Lung microvascular endothelial cell (primary cell): Measurements from ENCODE around the gene CCDC32. TPM values are rescaled to one million over a fixed set of nuclear protein-coding genes. Genes with fewer than 3 reads are reported as not detected.
"Not testable (repeated sequence)": the region's sequence is repeated elsewhere in the genome, so short reads cannot be mapped to it uniquely, and the experiment has no call there.

Source experiments
- DNase-seq, 2 donors: peaks; one replicate each; pipeline versions ENCODE4 v3.0.0 to v3.0.0-alpha.2; 2010; ENCODE audit warnings: low read depth in 2 of 2
- total RNA-seq: library from RNA; depleted of rRNA; stranded (reverse); fragments of >200 nt; gene quantifications from 2 replicates; pipeline ENCODE4 v1.2.1, GENCODE V29; 2014

The CCDC32 gene
- 14.4 and 16.1 TPM in 2 replicates for total RNA-seq

DNA sequence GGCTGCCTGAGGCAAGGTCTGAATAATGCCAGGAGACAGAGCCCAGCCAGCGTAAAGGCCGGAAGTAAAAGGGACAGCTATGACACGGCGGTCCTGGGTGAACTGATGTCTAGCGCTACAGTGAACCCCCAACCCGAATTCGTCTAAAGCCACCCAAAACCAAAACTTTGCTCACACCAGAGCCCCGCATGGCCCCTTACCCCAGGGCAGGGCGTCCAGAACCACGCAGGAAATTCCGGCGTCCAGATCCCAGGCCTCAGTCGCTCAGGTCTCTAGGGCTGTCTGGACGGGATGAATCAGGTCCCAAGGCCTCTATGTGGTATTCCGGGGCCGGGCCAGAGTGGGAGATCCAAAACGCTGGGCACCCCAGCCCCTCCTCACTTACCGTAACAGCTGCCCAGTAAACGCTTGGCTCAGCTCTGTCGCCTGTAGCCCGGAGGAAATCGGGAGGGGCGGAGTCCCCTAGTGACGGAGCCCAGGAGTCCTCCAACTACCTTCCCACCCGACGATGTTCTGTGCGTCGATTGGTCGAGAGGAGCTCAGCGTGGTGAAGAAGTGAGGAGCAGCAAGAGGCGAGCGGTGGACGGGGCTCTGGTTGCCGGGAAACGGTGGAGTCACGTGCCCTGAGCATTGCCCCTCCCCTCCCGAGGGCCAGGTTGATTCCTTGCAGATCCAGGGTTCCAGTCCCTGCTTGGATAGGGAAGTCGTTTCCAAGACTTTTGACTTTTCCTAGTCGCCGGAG lies at the start of gene CCDC32:
TSS of gene CCDC32 (minus strand) at position 452 of the 742 bp plus-strand sequence. CDS start 2,027 bp downstream, outside the sequence.
- peak; percentile 98 to 99 for DNase-seq

GRCh38 chr15:40613080-40613479 lies 48.2 kb upstream of the CCDC32 start:
- DNase-seq: no peak

DNA sequence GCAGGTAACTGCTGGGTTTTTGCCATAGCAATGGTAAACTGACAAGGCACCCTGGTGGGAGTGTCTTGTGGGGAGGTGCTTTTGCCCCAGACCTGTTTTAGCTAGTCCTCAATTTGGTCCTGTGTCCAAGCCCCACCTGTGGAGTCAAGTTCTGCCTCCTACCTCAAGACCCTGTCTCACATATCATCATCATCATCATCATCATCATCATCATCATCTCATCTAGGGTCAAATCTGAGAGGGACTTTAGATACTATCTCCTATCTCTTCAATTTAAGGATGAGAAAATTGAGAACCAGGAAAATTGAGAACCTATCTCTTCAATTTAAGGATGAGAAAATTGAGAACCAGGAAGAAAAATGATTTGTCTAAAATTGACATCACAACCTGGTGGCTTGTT lies 39.1 kb upstream of the CCDC32 start:
- DNase-seq: no peak

- DNase-seq: no peak
Observed at GRCh38 chr15:40600956-40601355, 36.1 kb upstream of the CCDC32 start.

GRCh38 chr15:40598672-40599071 lies 33.8 kb upstream of the CCDC32 start:
- no peak for DNase-seq

- DNase-seq: no peak
Observed at GRCh38 chr15:40598126-40598525, 33.3 kb upstream of the CCDC32 start.

DNA sequence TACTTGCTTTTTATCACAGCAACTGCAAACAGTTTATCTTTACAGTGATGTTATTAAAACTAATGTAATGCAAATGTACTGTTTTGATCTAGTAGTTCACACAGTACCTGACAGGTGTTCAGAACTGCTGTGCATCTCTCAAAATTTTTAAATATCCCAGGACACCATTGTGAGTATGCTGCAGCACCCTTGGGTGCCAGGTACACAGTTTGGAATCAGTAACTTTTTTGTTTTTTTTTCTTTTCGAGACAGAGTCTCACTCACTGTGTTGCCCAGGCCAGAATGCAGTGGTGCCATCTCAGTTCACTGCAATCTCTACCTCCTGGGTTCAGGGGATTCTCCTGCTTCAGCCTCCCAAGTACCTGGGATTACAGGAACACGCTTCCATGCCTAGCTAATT lies 32.2 kb upstream of the CCDC32 start:
- no peak for DNase-seq

DNA sequence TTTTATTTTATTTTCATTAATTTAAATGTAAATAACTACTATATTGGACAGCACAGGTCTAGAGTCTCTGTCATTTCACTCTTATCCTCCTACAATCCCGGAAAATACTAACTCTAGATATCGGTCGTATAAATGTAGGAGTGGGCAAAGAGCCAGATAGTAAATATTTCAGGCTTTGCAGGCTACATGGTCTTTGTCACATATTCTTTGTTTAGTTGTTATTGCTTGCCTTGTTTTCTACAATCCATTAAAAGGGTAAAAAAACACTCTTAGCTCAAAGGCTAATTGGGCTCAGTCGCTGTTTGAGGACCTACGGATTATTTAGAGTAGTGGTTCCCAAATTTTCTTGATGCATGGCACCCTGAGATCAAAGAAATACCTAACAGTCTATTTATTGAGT lies 30.9 kb upstream of the CCDC32 start:
- no peak for DNase-seq

DNA sequence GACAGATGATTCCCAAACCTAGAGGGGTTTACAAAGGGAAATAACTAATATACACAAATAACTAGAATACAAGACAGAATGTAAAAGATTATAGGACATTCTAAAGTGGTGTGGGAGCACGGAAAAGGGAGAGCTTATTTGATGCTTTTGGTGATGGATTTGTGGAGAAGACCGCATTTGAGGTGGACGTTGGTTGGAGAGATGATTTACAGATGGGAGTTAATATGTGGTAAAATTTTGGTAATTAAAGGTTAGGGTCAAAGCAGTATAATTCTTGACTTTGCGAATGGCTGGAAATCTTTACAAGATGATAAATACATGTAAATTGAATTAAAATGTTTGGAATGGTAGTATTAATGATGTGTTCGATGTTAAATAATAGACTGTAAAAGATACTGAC lies 30.4 kb upstream of the CCDC32 start:
- peak in 1 of 2 donors; percentile 5 for DNase-seq

- peak in 1 of 2 donors; percentile 59 for DNase-seq
Observed at GRCh38 chr15:40594429-40594836, 29.6 kb upstream of the CCDC32 start.

DNA sequence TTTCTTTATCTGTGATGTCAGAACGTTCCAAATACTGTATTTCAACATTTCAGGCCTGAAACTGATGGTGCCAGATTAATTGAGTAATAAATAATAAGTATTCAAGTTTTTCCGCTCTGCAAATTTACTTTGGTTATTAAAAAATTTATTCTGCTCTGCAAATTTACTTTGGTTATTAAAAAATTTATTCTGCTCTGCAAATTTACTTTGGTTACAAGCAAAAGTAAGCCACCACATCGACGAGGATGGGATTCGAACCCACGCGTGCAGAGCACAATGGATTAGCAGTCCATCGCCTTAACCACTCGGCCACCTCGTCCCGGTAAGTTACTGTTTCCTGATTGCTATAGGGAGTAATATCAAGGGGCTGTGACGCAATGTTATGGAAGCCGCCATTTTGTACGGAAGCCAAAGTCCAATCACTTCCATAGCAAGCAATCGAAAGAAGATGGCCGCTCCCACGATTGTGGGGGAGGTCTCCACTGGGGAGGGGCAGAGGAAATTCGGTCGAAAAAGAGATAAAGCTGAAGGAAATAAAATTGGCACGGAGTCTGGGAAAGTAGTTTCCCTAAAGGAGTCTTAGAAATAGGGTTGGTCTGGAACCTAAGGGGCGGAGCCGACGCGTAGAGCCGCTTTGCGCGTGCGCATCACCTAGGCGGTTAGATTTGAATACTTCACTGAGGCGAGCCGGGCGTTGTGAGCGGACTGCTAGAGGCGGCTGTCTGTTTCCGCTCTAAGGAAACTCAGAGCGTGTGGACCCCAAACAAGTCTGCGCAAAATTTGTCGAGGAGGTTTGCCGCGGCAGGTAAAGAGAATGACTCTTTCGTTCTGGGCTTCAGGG lies 29.0 kb upstream of the CCDC32 start, which contains the start of gene KNL1:
TSS of gene KNL1 (plus strand) at position 662 of the 841 bp plus-strand sequence. CDS start 8,683 bp downstream, outside the sequence.
- DNase-seq: peak; percentile 96 to 98

GRCh38 chr15:40593165-40593564 lies 28.3 kb upstream of the CCDC32 start:
- DNase-seq: no peak

DNA sequence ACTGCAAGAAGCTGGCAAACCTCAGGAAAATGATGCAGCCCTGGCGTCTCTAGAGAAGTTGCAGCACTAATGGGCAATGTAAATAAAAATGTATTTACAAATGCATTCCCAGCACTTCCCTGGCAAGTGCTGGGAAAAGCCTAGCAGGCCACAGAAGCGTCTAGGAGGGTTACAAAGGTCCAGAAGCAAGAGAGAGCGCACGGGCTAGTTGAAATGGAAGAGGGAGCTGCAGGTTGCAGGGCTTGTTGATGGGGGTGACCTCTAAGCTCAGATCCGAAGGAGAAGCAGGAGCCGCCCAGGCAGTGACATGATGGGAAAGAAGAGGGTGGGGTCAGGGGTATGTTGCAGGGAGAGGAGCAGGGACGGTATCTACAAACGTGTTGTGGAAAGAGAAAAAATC lies 26.5 kb upstream of the CCDC32 start:
- DNase-seq: no peak

- no peak for DNase-seq
Observed at GRCh38 chr15:40590667-40591050, 25.8 kb upstream of the CCDC32 start.

DNA sequence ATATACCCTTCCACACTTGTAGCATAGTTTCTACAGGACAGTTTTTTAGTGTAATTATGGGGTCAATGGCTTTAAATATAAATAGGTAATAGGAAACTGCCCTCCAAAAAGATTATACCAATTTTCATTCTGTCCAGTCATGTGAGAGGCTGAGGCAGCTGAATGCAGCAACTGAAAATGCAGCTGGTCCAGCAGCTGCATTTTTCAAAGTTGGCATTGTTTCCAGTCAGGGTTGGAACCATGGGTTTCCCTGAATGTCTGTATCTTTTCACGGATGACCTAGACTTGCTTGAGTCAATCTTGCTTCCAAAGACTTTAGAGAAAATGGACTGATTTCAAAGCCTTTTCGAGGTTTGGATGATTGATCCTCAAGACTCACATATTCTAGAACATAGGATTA lies 19.3 kb upstream of the CCDC32 start:
- DNase-seq: no peak

DNA sequence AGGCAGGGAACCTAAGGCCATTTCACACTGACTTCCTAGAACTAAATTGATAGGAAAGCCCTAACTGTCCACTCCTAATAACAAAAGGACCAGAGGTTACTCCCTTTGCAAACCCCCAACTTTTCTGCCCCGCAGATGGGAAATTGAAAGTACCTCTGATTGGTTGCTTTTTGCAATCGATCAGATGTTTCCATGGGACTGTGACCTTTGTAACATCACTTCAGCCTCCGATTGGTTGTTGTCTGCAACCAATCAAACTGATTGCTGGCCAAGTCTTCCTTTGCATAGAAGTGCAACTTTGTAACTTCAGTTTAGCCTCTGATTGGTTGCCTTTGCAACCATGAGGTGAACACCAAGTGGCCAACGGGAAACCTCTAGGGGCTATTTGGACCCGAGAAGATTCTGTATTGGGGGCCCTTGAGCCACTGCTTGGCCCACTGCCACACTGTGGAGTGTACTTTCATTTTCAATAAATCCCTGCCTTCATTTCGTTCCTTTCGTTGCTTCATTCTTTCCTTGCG lies 17.9 kb upstream of the CCDC32 start:
- DNase-seq: peak in 1 of 2 donors; percentile 45

DNA sequence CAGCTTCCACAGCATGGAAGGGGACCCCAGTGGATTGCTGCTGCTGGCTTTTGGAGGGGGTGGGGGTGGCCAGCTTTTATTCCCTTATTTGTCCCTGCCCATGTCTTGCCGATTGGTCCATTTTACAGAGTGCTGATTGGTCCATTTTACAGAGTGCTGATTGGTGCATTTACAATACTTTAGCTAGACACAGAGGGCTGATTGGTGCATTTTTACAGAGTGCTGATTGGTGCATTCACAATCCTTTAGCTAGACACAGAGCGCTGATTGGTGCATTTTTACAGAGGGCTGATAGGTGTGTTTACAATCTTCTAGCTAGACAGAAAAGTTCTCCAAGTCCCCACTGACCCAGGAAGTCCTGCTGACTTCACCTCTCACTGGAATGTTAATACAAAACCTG lies 17.0 kb upstream of the CCDC32 start:
- not testable (repeated sequence) for DNase-seq

DNA sequence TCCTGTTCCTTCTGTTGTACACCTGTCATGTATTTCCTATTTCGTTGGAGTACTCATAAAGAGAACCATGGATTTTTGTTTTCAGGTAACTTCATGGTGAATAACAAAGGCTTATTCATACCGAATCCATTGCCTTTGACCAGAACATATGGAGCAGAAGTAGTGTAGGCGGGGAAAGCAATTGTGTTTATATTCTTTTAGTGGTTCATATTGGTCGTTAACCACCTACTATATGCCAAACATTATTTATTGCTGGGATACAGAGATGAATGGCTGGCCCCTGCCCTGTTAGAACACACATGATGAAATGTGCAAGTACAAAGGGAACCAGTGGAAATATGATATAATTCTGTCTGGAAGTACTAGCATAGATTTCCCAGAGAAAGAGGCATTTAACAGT lies 14.1 kb upstream of the CCDC32 start:
- DNase-seq: no peak

GRCh38 chr15:40576914-40577313 lies 12.1 kb upstream of the CCDC32 start:
- DNase-seq: not testable (repeated sequence)

DNA sequence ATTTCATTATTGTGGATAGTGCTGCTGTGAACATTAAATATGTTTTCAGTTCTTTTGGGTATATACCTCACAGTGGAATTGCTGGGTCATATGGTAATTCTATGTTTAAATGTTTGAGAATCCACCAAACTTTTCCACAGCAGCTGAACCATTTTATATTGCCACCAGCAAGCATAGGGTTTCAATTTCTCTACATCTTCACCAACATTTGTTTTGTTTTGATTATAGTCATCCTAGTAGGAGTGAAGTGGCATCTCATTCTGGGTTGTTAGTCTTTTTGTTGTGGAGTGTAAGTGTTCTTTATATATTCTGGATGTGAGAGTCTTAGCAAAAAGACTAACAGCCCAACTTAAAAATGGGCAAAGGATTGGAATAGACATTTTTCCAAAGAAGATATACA lies 10.3 kb upstream of the CCDC32 start:
- DNase-seq: no peak

DNA sequence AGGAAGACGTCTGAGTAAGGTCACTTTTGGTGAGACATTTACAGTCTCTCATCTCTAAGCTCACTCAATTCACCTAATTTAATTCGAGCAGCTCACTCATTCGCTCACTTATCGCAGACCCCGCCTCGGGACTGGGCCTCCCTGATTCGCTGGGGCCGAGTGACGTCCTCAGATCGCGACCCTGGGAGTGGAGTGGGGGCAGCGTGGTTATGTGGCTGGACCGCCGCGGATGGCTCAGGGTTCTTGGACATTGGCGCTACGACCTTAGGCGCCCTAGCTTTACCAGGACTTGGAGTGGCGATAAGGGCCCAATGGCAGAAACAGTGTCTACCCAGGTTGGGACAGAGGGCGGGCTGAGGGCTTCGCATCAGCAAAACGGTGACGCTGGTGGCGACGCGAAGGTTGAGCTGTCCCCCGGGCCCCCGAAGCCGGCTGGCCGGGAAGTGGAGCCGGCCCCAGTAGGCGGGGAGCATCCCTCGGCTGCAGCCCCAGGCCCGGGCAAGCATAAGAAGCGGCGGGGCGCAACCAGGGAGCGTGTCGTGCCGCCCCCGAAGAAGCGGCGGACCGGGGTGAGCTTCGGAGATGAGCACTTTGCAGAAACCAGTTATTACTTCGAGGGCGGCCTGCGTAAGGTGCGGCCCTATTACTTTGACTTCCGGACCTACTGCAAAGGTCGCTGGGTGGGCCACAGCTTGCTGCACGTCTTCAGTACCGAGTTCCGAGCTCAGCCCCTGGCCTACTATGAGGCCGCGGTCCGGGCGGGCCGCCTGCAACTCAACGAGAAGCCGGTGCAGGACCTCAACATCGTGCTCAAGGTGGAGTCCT lies 4.5 kb upstream of the CCDC32 start, which contains the start of gene RPUSD2:
TSS of gene RPUSD2 (plus strand) at position 171 of the 825 bp plus-strand sequence. CDS start at position 210, 39 bp downstream.
- peak; percentile 92 to 94 for DNase-seq
